ENCODE measurements around the gene OLIG2. TPM values are rescaled to one million over a fixed set of nuclear protein-coding genes. Genes with fewer than 3 reads are reported as not detected.

Gene OLIG2
- total RNA-seq, 3 donors from 2014 or later = not detected

- H3K27ac ChIP-seq = no peak overlapping the region
- TF ChIP-seq, protein P1, sequence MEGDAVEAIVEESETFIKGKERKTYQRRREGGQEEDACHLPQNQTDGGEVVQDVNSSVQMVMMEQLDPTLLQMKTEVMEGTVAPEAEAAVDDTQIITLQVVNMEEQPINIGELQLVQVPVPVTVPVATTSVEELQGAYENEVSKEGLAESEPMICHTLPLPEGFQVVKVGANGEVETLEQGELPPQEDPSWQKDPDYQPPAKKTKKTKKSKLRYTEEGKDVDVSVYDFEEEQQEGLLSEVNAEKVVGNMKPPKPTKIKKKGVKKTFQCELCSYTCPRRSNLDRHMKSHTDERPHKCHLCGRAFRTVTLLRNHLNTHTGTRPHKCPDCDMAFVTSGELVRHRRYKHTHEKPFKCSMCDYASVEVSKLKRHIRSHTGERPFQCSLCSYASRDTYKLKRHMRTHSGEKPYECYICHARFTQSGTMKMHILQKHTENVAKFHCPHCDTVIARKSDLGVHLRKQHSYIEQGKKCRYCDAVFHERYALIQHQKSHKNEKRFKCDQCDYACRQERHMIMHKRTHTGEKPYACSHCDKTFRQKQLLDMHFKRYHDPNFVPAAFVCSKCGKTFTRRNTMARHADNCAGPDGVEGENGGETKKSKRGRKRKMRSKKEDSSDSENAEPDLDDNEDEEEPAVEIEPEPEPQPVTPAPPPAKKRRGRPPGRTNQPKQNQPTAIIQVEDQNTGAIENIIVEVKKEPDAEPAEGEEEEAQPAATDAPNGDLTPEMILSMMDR (IDR thresholded peaks at IDR 0.05) = no peak
- TF ChIP-seq POLR2A (IDR thresholded peaks at IDR 0.05) (no peak), POLR2AphosphoS5 (IDR thresholded peaks at IDR 0.05) (no peak)
- no peak overlapping the region for H3K4me3 ChIP-seq
- no peak for DNase-seq (ENCODE audit: low spot score in 2 of 2)
- peaks cover 0 to 41% of the 10 kb centered on the region in 2 donors for H3K27me3 ChIP-seq
- intact Hi-C loops (cut with DNase I; ENCODE audit: low total_unique reads) = no loop called here
- H3K4me1 ChIP-seq = no peaks in the 10 kb centered on the region
- no peaks in the 10 kb centered on the region for H3K36me3 ChIP-seq
- no peaks in the 10 kb centered on the region for H3K9me3 ChIP-seq
Observed at GRCh38 chr21:33042812-33043211, 17.1 kb downstream of the OLIG2 start.

DNA sequence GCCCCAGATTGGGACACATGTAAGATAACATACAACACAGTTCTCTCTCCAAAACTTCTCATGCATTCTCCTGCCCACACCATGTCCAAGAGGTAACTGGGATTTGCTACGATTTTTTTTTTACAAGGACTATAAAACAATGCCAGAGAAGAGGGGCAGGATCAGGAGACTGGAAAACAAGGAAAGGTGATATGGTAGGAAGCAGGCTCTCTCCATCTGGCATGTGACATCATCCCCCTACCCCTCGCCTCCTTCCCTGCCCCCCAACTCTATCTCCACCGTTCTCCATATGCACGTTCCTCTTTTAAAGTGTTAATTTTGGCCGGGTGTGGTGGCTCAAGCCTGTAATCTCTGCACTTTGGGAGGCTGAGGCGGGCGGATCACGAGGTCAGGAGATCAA lies 20.7 kb downstream of the OLIG2 start:
- intact Hi-C loops (cut with DNase I; ENCODE audit: low total_unique reads) = no loop called here
- no peak for TF ChIP-seq POLR2AphosphoS5 (IDR thresholded peaks at IDR 0.05)
- no peak for TF ChIP-seq POLR2A (IDR thresholded peaks at IDR 0.05)
- TF ChIP-seq, protein P1 (IDR thresholded peaks at IDR 0.05) = no peak
- Histone ChIP-seq H3K4me1 (no peaks in the 10 kb centered on the region), H3K27me3 (peaks cover 0 to 28% of the 10 kb centered on the region in 2 donors), H3K27ac (no peak overlapping the region), H3K36me3 (no peaks in the 10 kb centered on the region), H3K4me3 (no peak overlapping the region), H3K9me3 (no peaks in the 10 kb centered on the region)
- DNase-seq (ENCODE audit: low spot score in 2 of 2) = no peak

- TF ChIP-seq POLR2A (IDR thresholded peaks at IDR 0.05) (no peak), POLR2AphosphoS5 (IDR thresholded peaks at IDR 0.05) (no peak)
- TF ChIP-seq, protein P1 (IDR thresholded peaks at IDR 0.05) = no peak
- Histone ChIP-seq H3K36me3 (no peaks in the 10 kb centered on the region), H3K9me3 (no peaks in the 10 kb centered on the region), H3K27me3 (peaks cover 0 to 21% of the 10 kb centered on the region in 2 donors), H3K27ac (no peak overlapping the region), H3K4me3 (no peak overlapping the region), H3K4me1 (no peaks in the 10 kb centered on the region)
- DNase-seq (ENCODE audit: low spot score in 2 of 2) = no peak
- intact Hi-C loops (cut with DNase I; ENCODE audit: low total_unique reads) = no loop called here
Observed at GRCh38 chr21:33047231-33047630, 21.5 kb downstream of the OLIG2 start.

DNA sequence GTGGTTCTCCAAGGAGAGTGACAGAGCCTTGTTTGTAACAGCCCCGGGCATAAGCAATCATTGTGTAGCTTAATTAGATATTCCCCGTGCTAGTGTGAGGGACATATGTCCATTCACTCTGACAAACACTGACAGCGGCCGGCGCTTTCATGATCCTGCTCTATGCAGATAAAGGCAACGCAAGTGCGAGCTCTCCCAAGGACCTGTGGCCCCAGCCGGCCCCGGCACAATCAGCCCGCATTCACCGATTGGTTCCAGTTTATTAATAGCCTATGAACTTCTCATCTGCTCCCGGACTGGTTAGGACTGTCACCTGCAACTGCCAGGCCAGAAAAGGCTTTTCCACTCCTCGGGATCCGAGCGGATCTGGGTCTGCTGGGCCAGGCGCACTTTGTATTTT lies 26.2 kb downstream of the OLIG2 start:
- Histone ChIP-seq H3K4me3 (no peak overlapping the region), H3K9me3 (no peaks in the 10 kb centered on the region), H3K27ac (no peak overlapping the region), H3K4me1 (no peaks in the 10 kb centered on the region), H3K36me3 (no peaks in the 10 kb centered on the region), H3K27me3 (no peaks in the 10 kb centered on the region)
- DNase-seq (ENCODE audit: low spot score in 2 of 2) = no peak
- TF ChIP-seq POLR2AphosphoS5 (IDR thresholded peaks at IDR 0.05) (no peak), POLR2A (IDR thresholded peaks at IDR 0.05) (no peak)
- TF ChIP-seq, protein P1 (IDR thresholded peaks at IDR 0.05) = no peak
- intact Hi-C loops (cut with DNase I; ENCODE audit: low total_unique reads) = no loop called here

- intact Hi-C loops (cut with DNase I; ENCODE audit: low total_unique reads) = no loop called here
- Histone ChIP-seq H3K4me3 (no peak overlapping the region), H3K27ac (no peak overlapping the region), H3K27me3 (no peaks in the 10 kb centered on the region), H3K4me1 (no peaks in the 10 kb centered on the region), H3K9me3 (no peaks in the 10 kb centered on the region), H3K36me3 (no peaks in the 10 kb centered on the region)
- TF ChIP-seq, protein P1 (IDR thresholded peaks at IDR 0.05) = no peak
- TF ChIP-seq POLR2AphosphoS5 (IDR thresholded peaks at IDR 0.05) = no peak
- DNase-seq (ENCODE audit: low spot score in 2 of 2) = no peak
Observed at GRCh38 chr21:33053951-33054350, 28.2 kb downstream of the OLIG2 start.
